ENCODE measurements around the gene MARCHF3.
A peak's percentile ranks its signal among the peaks of the same experiment; 100 is the strongest.
"Not testable (repeated sequence)": the region's sequence is repeated elsewhere in the genome, so short reads cannot be mapped to it uniquely, and the experiment has no call there.

MARCHF3 gene, protein sequence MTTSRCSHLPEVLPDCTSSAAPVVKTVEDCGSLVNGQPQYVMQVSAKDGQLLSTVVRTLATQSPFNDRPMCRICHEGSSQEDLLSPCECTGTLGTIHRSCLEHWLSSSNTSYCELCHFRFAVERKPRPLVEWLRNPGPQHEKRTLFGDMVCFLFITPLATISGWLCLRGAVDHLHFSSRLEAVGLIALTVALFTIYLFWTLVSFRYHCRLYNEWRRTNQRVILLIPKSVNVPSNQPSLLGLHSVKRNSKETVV

DNA sequence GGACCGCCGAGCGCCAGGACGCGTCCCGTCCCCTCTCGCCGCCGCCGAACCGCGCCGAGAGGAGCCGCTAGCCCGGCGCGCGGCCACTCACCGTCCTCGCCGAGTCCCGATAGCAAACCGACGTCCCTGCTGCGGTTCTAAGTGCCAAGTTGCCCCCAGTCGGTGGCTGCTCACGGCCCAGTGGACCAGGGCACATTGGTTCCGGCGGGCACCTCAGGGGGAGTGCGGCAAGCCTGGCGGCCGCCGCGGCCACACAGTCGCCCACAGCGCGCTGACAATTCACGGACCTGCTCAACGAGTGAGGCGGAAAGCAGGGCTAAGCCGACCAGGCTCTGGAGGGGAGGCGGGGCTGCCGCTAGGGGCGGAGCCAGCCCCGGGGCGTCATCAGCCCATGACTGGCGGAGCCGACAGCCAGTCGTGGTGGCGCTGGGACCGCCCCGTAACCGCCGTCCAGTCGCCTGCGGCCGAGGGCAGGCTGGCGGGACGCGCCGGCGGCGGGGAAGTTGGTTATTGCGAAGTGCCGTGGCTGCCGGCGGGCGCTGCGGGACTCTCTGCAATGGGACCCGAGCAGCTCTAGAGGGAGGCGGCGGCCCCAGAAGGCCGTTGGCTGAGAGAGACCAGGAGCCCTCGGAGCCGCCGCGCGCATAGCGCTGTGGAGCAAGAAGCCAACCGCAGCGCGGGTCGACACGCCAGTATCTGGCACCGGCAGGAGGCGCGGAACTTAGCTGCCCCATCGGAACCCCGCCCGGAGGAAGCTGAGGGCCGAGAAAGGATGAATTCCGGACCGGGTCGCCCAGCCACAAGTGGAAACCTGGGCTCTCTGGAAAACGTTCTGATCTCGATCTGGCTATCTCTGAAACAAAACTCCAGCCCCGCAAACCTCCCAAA is at the start of gene MARCHF3:
Gene MARCHF3 (minus strand): TSS at position 300 of the 888 bp plus-strand sequence. CDS start 112,387 bp downstream, outside the sequence.
- DNase-seq = peak; percentile 82

DNA sequence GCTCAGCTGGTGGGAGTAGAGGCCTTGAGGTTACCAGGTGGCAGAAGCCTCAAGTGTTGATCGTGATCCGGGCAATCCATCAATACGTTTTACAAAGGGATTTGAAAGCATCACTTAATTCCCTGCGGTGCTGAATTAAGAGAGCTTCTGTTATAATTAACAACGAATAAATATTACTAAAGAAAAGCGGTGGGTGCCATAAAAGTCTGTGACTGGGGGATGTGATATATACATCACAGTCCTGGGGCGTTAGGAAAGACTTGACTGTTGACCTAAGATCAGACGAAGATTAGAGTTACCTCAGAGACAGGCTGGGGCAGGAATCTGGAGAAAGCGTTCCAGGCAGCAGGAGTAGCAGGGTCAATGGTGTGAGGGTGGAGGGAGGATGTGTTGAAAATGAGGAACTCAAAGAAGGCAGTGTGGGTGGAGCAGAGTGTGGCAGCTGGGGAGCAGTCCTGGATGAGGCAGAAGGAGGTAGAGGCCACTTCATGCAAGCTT is 49.7 kb upstream of the MARCHF3 start:
- DNase-seq = no peak

DNA sequence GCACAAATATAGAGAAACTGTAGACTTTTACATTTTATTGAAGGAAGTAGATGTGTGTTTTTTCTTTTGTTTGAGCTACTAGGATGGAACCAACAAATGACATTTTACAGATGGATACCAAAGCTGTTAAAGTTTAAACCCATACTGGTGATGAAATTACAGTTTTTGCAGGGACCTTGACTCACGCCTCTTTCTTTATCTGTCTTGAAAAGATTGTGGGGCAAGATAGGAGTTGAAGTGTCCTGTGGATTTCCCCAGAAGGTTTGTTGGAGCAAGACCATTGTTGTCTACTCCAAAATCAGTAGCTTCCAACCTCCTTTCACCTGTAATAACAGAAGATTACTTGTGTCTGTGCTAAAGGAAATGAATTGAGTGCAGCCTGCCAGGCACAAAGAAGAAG is 47.0 kb upstream of the MARCHF3 start:
- DNase-seq = no peak

DNA sequence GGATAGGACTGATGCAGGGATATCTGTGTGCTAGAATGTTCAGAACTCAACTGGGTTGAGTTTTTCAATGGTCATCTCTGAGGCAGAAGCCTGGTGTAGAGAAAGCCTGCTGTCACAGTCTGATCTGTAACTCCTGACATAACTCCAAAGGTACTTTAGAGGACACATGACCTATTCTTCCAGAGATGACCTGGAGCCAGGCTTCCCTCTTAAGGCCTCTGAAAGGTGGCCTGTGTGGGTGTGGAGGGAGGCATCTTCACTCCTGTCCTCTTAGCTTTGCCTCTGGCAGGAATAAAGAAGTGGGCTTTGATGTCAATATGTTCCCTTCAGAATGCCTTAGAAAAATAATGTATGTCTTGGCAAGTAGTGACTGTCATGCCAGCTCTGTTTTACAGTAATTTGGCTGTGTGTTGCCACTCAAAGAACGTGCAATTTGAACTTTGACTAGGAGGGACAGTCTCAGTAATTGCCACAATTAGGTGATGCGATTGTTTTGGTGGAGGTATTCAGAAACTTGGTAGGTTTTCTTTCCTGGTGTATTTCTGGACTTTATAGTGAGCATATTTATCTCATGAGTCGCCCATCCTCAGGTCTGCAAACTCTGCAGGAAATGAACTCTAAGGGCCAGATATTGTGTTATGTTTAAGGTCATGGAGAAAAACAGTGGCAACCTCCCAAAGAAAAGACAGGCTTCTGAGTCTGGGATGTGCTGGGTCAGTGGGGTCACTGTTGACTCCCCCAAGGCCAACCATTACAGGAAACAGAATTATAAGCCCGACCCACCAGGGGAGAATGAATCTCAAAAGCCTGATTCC is 46.2 kb upstream of the MARCHF3 start:
- DNase-seq = no peak

DNA sequence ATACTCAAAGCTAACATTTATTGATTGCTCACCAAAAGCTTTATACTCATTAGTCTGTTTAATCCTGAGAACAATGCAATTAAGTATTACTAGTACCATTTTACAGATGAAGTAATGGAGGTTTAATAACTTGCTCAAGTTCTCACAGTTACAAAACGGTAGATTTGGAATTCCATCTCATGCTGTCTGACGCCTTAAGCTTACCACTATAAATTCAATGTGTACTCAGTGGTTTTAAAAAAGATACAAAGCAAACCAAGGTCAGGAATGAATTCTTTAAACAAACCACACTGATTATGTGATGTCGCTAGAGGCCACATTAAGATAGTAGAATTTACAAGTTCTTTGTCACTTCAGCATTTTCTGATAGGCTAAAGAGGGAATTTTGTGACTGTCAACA is 44.1 kb upstream of the MARCHF3 start:
- DNase-seq = no peak

DNA sequence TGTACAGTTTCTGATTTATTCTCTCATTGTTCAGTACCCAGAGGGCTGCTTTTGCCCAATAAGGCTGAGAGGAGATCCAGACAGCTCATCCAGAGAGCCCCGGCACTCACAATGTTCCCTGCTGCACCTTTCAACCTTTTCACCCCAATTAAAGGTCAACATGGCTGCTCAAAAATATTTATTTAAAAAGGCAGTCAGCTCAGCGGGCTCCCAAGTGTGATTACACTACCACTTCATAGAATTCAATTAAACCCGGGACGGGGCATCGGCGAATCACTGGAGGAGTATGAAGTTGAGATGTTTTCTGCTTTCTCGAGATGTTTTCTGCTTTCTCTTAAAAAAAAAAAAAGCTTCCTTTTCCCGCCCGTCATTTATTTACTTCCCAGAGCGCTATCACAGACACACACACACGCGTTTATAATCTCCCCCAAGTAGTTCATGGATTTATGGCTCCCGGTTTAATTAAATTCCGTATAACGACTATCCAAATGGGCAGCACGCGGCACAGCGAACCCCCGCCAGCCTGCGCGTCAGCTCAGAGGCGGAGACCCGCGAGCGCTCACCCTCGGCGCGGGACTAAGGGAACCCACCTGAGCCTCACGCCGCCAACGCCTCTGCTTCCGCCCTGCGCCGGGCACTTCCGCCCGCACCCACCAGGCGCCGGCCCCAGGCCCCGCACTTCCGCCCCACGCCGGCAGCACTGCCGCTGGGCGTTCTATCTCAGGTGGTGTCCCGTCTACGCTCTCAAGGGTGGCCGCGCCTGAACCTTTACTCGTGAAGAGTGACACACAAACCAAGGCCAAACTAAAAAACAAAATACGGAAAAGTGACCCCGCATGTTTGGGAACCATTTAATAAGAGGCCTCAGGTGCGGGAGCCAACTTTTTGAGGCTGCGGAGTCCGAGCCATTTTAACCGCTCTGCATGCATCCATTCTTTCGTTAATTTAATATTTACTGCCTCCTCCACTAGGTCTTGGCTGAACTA is 42.8 kb upstream of the MARCHF3 start, which contains the start of gene C5orf63:
Gene C5orf63 (minus strand): TSS at position 642 of the 986 bp plus-strand sequence. CDS start 14,507 bp downstream, outside the sequence.
- no peak for DNase-seq

DNA sequence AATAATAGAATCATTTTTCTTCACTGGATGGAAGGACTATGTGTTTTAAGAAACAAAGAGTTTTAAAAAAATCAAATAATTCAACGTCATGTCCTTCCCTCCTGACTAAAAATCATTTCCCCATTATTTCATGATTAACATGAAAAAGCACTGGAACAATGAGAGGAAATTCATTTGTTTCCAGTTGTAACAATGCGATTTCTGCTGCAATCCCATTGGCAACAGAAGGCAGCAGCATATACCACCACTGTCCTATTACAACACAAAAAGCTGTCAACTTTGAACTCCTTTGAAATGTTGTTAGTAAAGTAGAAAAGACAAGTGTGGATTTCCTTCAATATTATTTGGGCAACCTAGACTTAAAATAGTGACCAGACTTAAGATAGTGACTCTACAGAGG is 39.9 kb upstream of the MARCHF3 start:
- no peak for DNase-seq

DNA sequence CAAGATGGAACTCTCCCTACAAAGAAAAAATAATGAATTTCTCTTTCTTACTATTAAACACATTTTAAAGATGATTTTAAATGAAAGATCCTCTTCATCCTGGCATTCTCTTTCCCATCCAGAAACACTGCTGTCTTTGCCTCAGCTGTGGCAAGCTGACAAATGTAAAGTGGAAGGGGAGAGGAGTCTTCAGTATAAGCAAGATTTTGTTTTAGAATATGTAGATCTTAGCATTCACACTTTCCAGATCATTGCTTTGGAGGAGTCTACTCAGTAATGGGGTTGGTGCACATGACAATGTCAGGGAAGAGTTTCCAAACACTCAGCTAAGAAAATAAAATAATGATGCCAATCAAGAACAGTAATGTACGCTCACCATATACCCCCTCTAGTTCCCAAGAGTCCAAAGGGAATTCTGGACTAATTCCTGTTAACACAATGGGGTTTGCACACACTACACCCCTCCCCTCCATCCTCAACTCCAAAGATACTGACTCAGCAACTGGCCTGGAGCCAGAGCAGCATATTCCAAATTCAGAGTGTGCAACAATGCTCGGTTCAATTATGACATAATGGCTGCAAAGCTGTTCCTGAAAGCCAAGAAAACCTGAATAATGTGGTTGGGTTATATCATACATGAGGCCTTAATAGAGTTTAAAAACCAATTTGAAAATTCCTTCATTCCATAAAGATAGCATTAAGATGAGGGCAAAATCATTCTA is 38.3 kb upstream of the MARCHF3 start:
- peak; percentile 14 for DNase-seq

DNA sequence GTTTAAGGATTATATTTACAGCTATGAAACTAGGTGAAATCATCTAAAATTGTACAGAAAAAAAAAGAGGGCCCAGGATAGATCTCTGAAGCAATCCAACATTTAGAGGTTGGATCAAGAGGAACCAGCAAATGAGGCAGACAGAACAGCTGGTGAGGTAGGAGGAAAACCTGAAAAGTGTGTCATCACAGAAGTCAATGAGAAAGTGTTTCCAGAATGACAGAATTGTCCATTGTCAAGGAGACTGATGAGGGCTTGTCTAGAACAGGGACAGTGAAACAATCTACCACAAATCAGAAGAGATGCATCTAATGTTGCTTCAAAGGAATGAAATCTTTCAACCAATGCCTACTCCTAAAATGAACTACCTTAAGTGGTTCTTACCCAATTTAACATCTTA is 36.4 kb upstream of the MARCHF3 start:
- DNase-seq = no peak

DNA sequence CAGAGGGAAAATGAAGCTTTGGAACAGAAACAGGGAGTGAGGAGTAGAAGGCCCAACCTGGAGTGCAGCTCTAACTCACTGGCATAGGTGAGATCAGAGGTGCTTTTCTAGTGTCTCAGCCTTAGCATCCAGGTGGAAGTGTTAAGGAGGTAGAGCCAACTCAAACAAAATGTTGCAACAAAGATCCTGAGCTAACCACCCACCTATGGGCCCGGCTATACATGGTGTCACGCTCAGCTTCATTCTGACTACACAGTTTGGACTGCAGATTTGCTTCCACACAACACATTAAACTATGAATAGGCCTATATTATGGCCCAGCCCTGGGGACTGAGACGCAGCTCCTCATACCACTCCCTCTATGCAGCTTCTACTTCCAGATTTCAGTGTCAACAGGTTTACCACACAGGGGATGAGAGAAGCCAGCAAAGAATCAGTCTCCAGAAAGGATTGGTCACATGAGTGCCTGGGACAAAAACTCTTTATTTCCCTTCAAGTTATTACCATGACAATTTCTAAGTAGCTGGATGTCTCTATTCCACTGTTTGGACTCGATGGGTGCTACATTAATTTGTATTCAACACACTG is 34.0 kb upstream of the MARCHF3 start:
- DNase-seq = no peak

DNA sequence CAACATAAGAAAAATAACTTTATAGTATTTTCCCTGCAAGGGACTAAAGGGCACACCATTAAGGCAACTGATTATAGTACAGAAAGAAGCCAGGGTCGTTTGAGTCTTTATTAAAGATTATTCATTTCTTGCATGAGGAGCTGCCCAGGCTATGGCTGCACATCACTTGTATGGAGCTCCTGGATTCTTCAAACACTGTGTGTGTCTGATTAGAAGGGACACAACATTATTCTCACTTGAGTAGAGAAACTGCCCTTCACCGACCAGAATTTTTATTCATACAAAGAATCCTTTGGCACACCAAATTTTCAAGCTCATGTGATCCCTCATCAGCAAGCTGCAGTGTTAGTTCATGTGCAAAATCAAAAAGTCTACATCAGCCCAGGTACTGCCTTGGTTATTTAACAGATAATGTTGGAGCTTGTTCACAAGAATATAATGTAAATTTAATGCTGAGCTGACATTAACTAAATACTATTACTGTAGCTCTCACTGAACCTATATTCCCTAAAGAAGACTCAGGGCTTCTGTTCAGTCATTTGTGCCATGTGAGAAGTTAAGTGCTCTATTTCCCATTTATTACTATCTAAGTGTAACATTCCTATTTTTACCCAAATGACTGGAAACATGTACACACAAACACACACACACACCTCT is 33.0 kb upstream of the MARCHF3 start:
- DNase-seq = no peak

DNA sequence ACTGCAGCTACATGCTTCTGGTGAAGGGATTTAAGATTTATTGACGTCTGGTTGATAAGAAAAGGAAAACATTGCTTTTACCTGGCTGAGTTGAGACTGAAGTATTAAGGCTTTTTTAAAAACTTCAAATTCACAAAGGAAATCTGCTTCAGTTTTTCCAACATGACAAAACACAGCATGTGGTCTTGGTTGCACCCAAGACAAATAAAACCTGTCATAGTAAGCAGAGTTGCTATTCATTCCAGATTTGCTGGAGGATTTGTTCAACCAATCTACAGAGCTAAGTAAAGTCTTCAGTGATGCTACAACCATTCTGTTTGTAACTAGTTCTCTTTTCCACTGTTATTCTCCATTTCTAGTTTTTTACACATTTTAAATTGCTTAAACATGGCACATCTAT is 31.6 kb upstream of the MARCHF3 start:
- no peak for DNase-seq

DNA sequence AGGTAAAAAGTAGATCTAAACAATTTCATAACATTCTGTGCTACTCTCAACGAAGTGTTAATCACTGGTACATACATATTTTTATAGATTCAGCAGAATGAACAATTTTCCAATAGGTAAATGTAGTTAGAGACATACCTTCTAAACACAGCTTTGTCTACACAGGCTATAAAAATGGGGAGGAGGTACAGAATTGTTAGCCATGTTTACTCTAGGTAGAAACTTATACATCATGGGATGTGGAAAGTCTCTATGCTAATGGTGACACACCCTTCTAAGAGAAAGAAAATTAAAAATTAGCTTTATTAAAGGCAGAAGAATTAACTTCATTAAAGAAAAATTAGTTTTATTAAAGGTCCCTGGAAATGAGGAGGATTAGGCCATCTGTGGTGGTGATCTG is 31.2 kb upstream of the MARCHF3 start:
- no peak for DNase-seq

DNA sequence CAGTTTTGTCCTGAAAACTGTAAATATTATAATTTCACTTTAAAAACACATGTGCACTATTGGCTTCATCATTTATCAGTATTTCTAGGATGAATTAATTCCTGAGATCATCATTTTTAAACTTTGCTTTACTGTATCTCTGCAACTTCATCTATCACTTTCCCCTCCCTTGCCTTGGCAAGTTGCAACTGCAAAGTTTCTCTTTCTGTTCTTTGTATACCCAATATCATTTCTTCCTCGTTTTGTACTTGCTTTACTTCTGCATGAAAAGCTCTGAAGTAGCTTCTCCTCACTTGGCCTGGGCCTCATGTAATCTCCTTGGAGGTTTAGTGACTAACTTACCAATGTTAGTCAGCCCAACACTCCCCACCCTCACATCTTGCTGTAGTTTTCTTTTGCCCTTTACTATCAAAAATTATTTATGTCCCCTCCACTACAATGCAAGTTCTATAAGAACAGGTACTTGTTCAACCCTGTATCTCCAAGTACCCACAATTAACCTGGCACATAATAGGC is 30.2 kb upstream of the MARCHF3 start:
- no peak for DNase-seq

DNA sequence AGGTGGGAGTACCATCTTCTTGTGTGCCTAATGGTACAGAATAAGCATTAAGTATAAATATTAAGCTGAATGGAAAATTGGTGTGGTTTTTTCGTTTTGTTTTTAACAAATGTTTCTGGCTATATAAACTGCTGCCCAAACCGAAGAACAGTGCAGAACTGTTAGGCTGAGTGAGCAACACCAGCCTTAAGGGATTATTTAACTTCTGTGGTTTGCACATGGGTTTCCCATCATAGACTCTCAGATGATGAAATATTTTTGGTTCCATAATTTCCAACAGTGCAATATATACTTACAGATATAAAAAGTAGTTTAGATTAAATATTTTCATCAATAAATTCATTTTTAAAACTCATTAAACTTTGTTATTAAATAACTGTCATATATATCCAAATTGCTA is 26.5 kb upstream of the MARCHF3 start:
- no peak for DNase-seq

DNA sequence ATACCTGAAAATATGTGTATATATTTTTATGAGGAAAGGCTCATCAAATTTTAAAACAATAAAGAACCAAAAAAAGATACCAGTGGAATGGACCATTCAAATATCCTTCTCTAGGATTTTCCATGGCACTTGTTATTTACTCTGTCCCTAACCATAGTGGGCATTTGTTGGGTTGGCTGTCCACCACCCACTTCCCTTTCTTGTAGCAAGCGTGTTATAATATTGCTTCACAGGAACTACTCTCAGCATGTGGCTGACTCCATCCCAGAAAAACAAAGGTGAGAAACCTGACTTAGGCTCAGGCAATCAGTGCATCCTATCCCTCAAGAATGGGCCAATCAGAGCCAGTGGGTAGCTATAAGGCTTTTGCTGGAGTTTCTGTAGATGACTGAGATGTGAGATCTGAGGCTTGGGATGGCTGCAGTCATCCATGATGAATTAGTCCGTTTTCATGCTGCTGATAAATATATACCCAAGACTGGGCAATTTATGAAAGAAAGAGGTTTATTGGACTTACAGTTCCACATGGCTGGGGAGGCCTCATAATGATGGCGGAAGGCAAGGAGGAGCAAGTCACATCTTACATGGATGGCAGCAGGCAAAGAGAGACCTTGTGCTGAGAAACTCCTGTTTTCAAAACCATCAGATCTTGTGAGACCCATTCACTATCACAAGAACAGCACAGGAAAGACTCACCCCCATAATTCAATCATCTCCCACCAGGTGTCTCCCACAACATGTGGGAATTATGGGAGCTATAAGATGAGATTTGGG is 25.7 kb upstream of the MARCHF3 start:
- no peak for DNase-seq

DNA sequence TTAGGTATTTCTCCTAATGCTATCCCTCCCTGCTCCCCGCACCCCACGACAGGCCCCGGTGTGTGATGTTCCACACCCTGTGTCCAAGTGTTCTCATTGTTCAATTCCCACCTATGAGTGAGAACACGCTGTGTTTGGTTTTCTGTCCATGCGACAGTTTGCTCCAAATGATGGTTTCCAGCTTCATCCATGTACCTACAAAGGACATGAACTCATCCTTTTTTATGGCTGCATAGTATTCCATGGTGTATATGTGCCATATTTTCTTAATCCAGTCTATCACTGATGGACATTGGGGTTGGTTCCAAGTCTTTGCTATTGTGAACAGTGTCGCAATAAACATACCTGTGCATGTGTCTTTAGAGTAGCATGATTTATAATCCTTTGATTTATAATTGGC is 23.2 kb upstream of the MARCHF3 start:
- not testable (repeated sequence) for DNase-seq

DNA sequence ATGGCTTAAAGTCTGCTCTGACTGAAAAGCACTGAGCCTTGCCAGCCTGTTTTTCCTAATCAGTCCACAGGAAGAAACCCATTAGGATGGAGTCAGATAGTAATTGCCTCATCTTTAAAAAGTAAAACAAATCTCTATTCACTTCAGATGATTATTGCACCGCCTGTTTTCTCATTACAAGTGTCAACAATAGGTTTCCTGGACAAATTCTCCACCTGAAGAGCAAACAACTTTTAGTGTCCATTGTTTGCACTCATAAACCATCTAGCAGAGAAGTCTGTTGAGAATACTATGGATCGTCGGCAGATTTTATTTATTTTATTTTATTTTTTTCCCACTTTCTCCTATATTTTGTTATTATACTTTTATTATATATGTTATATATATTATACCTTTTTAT is 22.7 kb upstream of the MARCHF3 start:
- no peak for DNase-seq

DNA sequence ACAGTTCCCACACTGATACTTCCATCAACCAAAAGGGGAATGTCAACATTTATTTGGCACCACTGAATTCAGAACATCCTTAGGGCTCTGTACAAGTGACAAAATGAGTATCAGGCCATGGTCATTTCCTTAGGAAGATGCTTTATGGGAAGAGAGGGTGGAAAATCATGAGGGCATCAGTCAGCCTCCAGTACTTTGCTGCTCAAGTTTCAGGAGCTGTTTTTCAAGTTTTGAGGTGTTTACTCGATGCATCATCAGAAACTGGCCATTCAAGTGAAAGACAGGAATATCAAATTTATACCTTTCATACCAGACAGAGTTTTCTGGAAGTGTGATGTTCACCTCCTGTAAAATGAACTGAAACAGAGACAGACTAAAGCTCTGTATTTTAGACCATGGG is 21.2 kb upstream of the MARCHF3 start:
- DNase-seq = no peak

Data from NCI-H1694 (cell line).